ENCODE results near the gene GJD2.

Gene GJD2

GRCh38 chr15:34721802-34722438 lies 32.9 kb downstream of the GJD2 start:
- DNase-seq, result no peak

- DNase-seq, result no peak
Measured at GRCh38 chr15:34721157-34721801, 33.5 kb downstream of the GJD2 start.

GRCh38 chr15:34719695-34720094 lies 35.1 kb downstream of the GJD2 start:
- no peak for DNase-seq

- DNase-seq, result no peak
Measured at GRCh38 chr15:34718681-34719665, 35.8 kb downstream of the GJD2 start.

- DNase-seq, result no peak
Measured at GRCh38 chr15:34717729-34718128, 37.1 kb downstream of the GJD2 start.

- DNase-seq, result no peak
Measured at GRCh38 chr15:34716111-34716510, 38.7 kb downstream of the GJD2 start.

- DNase-seq, result no peak
Measured at GRCh38 chr15:34714476-34715121, 40.2 kb downstream of the GJD2 start.

GRCh38 chr15:34713635-34714034 lies 41.2 kb downstream of the GJD2 start:
- no peak for DNase-seq

- DNase-seq, result no peak
Measured at GRCh38 chr15:34709866-34710265, 44.9 kb downstream of the GJD2 start.

- DNase-seq, result no peak
Measured at GRCh38 chr15:34708422-34708821, 46.4 kb downstream of the GJD2 start.

GRCh38 chr15:34701536-34701935 lies 53.3 kb downstream of the GJD2 start:
- DNase-seq, result no peak
